Daoy (cell line): Measurements from ENCODE around the gene TACC2. TPM values are rescaled to one million over a fixed set of nuclear protein-coding genes. Genes with fewer than 3 reads are reported as not detected.
"Not testable (repeated sequence)": the region's sequence is repeated elsewhere in the genome, so short reads cannot be mapped to it uniquely, and the experiment has no call there.

Source experiments
- DNase-seq: peaks from one replicate; pipeline ENCODE4 v3.0.0-alpha.2; 2015; ENCODE audit warnings: low read depth
- total RNA-seq: library from RNA; depleted of rRNA; stranded (reverse); fragments of >200 nt; shearing (Covaris generic); gene quantifications from 2 replicates; pipeline ENCODE4 v1.2.3, GENCODE V29; 2014; rRNA removed

Gene TACC2
- 10.1 and 15.7 TPM in 2 replicates for total RNA-seq

DNA sequence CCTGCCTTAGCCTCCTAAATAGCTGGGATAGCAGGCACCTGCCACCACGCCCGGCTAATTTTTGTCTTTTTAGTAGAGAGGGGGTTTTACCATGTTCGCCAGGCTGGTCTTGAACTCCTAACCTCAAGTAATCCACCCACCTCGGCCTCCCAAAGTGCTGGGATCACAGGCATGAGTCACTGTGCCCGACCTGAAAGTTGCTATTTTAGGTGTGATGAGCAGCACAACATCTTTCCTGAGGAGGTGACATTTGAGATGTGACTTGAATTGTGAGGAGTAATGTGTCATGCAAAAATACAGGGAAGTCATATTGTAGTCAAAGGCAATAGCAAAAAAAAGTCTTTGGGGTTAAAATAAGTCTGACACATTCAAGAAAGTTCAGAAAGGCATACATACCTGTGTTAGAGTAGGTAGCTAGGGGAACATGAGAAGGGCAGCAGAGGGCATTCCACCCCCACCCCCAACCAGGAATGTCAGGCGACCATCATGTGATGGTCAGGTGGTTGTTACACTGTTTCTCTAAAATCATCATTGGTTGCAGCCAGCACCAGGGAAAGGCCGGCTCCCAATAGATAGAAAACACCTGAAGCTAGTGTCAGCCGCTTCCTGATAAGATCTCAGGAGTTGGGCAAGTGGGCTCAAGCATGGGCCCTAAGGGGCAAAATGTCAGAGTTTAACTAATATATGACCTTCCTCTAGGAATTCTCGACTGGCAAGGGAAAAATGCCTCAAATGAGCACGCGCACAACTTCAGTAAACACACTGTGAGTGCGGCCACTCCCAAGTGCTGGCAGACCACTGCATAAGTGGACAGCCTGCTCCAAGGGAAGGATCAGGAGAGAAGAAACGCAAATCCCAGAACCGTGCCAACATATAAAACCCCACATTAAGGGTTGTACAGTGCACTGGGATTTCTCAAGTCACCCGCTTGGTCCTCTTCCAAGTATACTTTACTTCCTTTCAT, at the start of gene TACC2:
TACC2 (plus strand) TSS at position 803 of the 964 bp plus-strand sequence. CDS start 32,819 bp downstream, outside the sequence.
- DNase-seq = no peak

GRCh38 chr10:121941532-121941931, 47.4 kb upstream of the TACC2 start:
- DNase-seq = no peak

DNA sequence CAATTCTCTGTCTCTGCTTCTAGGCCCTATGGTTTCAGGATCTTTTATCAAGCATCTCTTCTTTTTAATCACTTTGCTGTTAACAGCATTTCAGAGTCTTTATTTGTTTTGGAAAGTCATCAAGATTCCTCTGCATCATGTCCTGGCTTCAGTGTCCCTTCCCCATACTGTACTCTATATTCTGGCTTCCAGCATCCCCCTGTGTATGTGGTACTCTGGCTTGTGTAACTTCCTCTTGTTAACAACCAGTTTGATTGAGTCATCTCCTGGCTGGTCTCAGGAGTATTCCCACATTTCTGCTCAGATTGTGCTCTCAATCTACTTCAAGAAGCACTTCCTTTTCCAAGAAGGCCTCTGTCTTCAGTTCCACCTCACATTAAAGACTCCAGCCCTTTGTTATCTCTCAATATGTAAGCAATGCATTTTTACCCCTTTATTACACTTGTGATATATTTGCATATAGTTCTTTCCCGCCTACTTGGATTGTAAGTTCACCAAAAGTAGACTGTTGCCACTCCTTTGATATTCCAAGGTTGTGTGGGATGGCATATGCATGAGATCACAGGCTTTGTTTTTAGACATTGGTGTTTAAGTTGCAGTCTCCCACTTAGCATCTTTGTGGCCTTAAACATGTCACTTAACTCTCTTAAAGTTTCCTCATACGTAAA, 46.1 kb upstream of the TACC2 start:
- peak; percentile 74 for DNase-seq

DNA sequence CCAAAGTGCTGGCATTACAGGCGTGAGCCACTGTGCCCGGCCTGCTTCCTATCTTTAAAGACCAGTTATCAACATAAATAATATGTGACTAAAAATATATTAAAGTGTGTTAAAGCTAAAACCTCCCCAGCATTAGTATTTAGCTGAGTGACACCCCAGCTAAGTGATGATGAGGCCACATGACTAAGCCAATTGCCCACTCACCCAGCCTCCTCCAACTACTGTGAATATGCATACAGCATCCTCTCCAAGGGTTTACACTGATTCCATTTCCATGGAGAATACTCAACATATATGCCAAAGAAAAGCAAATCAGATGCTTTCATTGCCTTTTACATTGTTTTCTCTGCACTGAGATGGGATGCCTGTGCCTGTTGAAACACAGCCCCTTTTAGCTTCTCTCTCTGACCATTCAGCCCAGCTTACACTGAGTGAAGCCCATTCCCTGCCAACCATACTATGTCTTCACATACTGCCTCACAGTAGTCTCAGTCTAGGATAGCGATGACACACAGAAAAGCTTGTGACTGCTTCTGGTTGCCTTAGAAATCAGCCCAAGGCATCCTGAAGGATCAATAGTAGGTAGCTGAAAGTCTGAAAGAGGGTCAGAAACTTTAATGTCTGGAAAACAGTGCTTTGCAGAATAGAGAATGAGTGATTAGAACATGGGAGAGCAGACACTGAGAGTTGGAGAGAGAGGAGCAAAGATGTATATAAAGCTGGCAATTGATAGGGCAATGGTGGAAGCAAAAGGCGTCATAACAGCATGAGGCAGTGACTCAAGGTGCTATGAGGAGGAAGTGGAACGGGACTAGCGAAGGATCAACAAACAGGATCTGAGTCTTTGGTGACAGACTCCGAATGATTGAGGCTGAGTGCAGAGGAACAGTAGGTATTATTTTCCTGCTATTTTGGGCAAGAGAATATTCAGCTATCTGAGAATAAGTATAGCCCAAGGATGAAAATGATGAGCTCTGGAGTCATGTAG, 41.3 kb upstream of the TACC2 start:
- DNase-seq = peak; percentile 12

DNA sequence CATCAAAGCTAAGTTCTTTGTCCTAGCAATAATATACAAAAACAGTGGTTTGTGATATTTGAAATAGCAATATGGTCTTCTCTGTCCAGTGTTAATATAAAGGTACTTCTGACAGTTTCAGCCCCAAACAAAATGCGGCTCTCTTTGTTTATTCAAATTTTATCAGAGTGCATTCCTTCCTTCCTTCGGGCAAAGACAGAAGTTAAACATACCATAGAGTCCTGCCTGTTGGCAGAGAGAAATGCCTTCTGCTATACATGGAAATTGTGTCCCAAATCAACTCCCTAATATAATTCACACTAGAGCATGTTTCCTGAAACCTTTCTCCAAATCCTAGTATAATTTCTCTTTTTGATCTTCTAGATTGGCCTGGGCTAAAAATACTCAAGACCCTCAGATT, 39.9 kb upstream of the TACC2 start:
- no peak for DNase-seq

GRCh38 chr10:121949451-121949850, 39.5 kb upstream of the TACC2 start:
- DNase-seq = no peak

GRCh38 chr10:121952226-121952625, 36.7 kb upstream of the TACC2 start:
- peak; percentile 57 for DNase-seq

- DNase-seq = peak; percentile 17
These were observed 32.6 kb upstream of the TACC2 start for GRCh38 chr10:121956111-121957061.

DNA sequence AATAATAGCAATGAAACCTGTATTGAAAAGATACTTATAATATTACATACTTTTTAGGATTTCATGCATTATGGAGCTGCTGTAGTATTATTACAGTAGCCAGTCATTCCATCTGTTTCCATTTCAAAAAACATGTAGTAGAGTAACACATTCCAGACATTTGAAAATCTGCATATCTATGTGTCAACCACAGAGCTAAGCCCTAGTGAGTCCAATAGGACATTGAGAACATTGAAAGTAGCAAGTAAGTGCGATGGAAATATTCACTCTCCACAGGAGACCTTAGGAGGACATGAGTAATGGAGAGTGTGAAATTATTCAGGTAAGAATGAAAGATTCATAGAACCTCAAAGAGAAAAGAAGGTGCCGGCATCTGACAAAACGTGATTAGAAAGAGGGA, 29.3 kb upstream of the TACC2 start:
- no peak for DNase-seq

GRCh38 chr10:121961456-121961855, 27.5 kb upstream of the TACC2 start:
- no peak for DNase-seq

DNA sequence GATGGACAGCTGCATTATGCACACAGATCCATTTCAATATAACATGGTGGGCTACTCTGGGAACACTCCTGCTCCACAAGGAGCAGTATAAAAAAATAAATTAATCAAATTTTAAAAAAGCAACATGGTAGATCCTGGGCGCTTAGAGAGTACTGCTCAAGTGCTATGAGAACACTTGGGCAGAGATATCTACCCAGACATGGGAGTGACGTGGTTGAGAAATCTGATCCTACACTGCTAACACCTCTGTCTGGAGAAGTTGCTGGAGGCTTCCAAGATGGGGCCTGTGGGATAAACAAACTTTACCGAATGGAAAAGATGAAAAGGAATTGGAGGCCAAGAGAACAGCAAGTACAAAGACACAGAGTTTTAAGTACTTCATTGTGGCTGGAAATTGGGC, 23.0 kb upstream of the TACC2 start:
- DNase-seq = no peak

- DNase-seq = not testable (repeated sequence)
These were observed 19.9 kb upstream of the TACC2 start for GRCh38 chr10:121969086-121969485.

- no peak for DNase-seq
These were observed 14.9 kb upstream of the TACC2 start for GRCh38 chr10:121974019-121974534.

DNA sequence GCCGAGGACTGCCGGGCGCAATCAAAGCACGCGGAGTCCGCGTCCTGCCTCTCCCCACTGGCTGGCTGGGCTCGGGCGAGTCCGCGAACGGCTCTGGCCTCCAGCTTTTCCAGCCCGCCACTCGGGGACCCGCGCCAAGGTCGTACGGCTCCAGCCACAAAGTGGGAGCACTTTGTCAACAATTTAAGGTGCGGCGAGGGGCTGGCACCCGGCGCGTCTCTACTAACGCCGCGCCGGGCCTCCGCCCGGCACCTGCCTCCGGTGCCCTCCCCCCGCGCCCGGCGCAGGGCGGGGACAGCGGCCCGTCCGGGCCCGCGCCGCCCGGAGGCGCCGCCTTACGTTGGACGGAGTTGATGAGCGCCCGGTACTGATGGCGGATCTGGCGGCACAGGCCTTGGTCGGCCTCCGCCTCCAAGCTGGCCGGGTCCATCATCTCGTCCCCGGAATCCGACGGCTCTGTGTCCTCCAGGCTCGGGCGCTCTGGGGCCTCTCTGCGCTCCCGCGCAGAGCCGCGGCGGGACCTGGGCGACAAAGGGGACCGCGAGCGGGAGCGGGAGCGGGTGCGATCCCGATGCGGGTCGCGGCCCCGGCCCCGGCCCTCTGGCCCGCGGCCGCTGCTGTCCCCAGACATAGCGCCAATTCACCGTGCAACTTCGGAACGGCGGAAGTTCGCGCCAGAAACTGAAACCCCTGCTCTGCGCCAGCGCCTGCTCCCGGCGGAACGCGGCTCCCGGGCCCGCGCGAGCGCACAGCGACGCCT, 14.2 kb upstream of the TACC2 start, which contains the start of gene NSMCE4A:
NSMCE4A (minus strand) TSS at position 683 of the 760 bp plus-strand sequence; CDS start at position 631, 52 bp downstream.
- DNase-seq = peak; percentile 76

- no peak for DNase-seq
These were observed 13.5 kb upstream of the TACC2 start for GRCh38 chr10:121975295-121976086.

- DNase-seq = no peak
These were observed 12.4 kb upstream of the TACC2 start for GRCh38 chr10:121976607-121977006.

- DNase-seq = no peak
These were observed 10.5 kb upstream of the TACC2 start for GRCh38 chr10:121978511-121978910.

DNA sequence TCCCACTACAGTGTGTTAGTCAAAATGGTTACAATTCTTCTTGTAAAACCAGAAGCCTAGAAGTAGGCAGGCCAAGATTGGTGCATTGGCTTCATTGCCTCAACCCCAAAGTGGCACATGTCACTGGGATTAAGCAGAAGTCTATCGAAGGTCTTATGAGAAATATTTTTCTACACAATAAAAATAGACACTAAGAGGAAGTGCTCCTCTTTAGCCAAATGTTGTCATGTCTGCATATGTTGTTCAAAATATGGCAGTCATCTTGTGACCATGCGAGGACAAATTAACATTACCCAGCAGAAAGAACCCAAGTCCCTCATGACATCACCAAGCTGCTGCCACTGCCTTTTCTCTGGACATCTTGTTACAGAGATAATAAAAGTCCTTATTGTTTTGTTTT, 7.6 kb upstream of the TACC2 start:
- DNase-seq = no peak
